Memory B cell (primary cell): ENCODE data around the gene RIPK1.
A peak's percentile ranks its signal among the peaks of the same experiment; 100 is the strongest.

Experiments used
- ATAC-seq: fragments of 150-1000 bp; cut with Tn5 transposase; 2 replicates; pipeline ENCODE4 v1.10.0; 2021; ENCODE audit warnings: low read depth, mild to moderate bottlenecking, moderate library complexity
- DNase-seq, 2 donors: peaks; one replicate each; pipeline ENCODE4 v3.0.0; 2022; ENCODE audit warnings: low spot score in 2 of 2
- H3K27ac Mint-ChIP-seq: one replicate; pipeline ENCODE4 v1.8.0; 2022; ENCODE audit warnings: mild to moderate bottlenecking, moderate library complexity, mixed read lengths
- H3K27me3 Mint-ChIP-seq: one replicate; pipeline ENCODE4 v1.8.0; 2022; ENCODE audit warnings: mixed read lengths
- H3K36me3 Mint-ChIP-seq: one replicate; pipeline ENCODE4 v1.8.0; 2022; ENCODE audit warnings: mild to moderate bottlenecking, mixed read lengths
- H3K4me1 Mint-ChIP-seq: one replicate; pipeline ENCODE4 v1.8.0; 2022; ENCODE audit warnings: mixed read lengths
- H3K4me3 Mint-ChIP-seq: one replicate; pipeline ENCODE4 v1.8.0; 2022; ENCODE audit warnings: mild to moderate bottlenecking, moderate library complexity, mixed read lengths
- H3K9me3 Mint-ChIP-seq: one replicate; pipeline ENCODE4 v1.8.0; 2022; ENCODE audit warnings: mixed read lengths

The RIPK1 gene

GRCh38 chr6:3081960-3082359, 13.7 kb downstream of the RIPK1 start:
- DNase-seq (no peak), ATAC-seq (no peak)
- Mint-ChIP-seq H3K4me1 (peaks cover 10% of the 10 kb centered on the region), H3K27me3 (no peaks in the 10 kb centered on the region), H3K36me3 (peaks cover 58% of the 10 kb centered on the region), H3K27ac (no peak overlapping the region), H3K4me3 (no peak overlapping the region), H3K9me3 (peaks cover 5% of the 10 kb centered on the region)

- peaks cover 54% of the 10 kb centered on the region for H3K36me3 Mint-ChIP-seq
- DNase-seq (no peak), ATAC-seq (no peak)
- H3K9me3 Mint-ChIP-seq: peaks cover 5% of the 10 kb centered on the region
- H3K4me1 Mint-ChIP-seq: peaks cover 3% of the 10 kb centered on the region
- H3K27ac Mint-ChIP-seq: no peak overlapping the region
- no peaks in the 10 kb centered on the region for H3K27me3 Mint-ChIP-seq
- H3K4me3 Mint-ChIP-seq: no peak overlapping the region
These were observed 16.8 kb downstream of the RIPK1 start for GRCh38 chr6:3085074-3085473.

- no peaks in the 10 kb centered on the region for H3K27me3 Mint-ChIP-seq
- H3K4me1 Mint-ChIP-seq: peaks cover 3% of the 10 kb centered on the region
- DNase-seq (no peak), ATAC-seq (no peak)
- H3K36me3 Mint-ChIP-seq: peaks cover 53% of the 10 kb centered on the region
- no peak overlapping the region for H3K4me3 Mint-ChIP-seq
- peaks cover 6% of the 10 kb centered on the region for H3K9me3 Mint-ChIP-seq
- H3K27ac Mint-ChIP-seq: no peak overlapping the region
These were observed 18.1 kb downstream of the RIPK1 start for GRCh38 chr6:3086282-3086946.

GRCh38 chr6:3088446-3088845, 20.2 kb downstream of the RIPK1 start:
- DNase-seq (no peak), ATAC-seq (no peak)
- Mint-ChIP-seq H3K4me1 (no peaks in the 10 kb centered on the region), H3K36me3 (peaks cover 38% of the 10 kb centered on the region), H3K9me3 (peaks cover 6% of the 10 kb centered on the region), H3K27ac (no peak overlapping the region), H3K4me3 (no peak overlapping the region), H3K27me3 (no peaks in the 10 kb centered on the region)

GRCh38 chr6:3088968-3089367, 20.7 kb downstream of the RIPK1 start:
- peaks cover 34% of the 10 kb centered on the region for H3K36me3 Mint-ChIP-seq
- DNase-seq (no peak), ATAC-seq (no peak)
- H3K27ac Mint-ChIP-seq: no peak overlapping the region
- H3K9me3 Mint-ChIP-seq: peaks cover 6% of the 10 kb centered on the region
- no peaks in the 10 kb centered on the region for H3K4me1 Mint-ChIP-seq
- no peak overlapping the region for H3K4me3 Mint-ChIP-seq
- no peaks in the 10 kb centered on the region for H3K27me3 Mint-ChIP-seq

- no peaks in the 10 kb centered on the region for H3K27me3 Mint-ChIP-seq
- peaks cover 6% of the 10 kb centered on the region for H3K9me3 Mint-ChIP-seq
- H3K27ac Mint-ChIP-seq: no peak overlapping the region
These were observed 21.7 kb downstream of the RIPK1 start for GRCh38 chr6:3090013-3090412.

GRCh38 chr6:3094815-3095214, 26.5 kb downstream of the RIPK1 start:
- Mint-ChIP-seq H3K27ac (no peak overlapping the region), H3K27me3 (no peaks in the 10 kb centered on the region), H3K9me3 (peaks cover 2% of the 10 kb centered on the region), H3K36me3 (peaks cover 21% of the 10 kb centered on the region), H3K4me3 (no peak overlapping the region), H3K4me1 (no peaks in the 10 kb centered on the region)
- ATAC-seq: no peak
- DNase-seq: no peak

More at GRCh38 chr6:3090013-3090412, 21.7 kb downstream of the RIPK1 start:
- no peak overlapping the region for H3K4me3 Mint-ChIP-seq
- DNase-seq: no peak
- peaks cover 34% of the 10 kb centered on the region for H3K36me3 Mint-ChIP-seq
- no peaks in the 10 kb centered on the region for H3K4me1 Mint-ChIP-seq
- ATAC-seq: no peak

- no peak overlapping the region for H3K27ac Mint-ChIP-seq
- no peaks in the 10 kb centered on the region for H3K4me1 Mint-ChIP-seq
- H3K9me3 Mint-ChIP-seq: no peaks in the 10 kb centered on the region
- H3K36me3 Mint-ChIP-seq: peaks cover 27% of the 10 kb centered on the region
- H3K27me3 Mint-ChIP-seq: no peaks in the 10 kb centered on the region
- DNase-seq: no peak
- H3K4me3 Mint-ChIP-seq: no peak overlapping the region
- no peak for ATAC-seq
These were observed 34.6 kb downstream of the RIPK1 start for GRCh38 chr6:3102875-3103274.

GRCh38 chr6:3108746-3109414, 40.6 kb downstream of the RIPK1 start:
- no peak overlapping the region for H3K4me3 Mint-ChIP-seq
- no peaks in the 10 kb centered on the region for H3K4me1 Mint-ChIP-seq
- H3K9me3 Mint-ChIP-seq: no peaks in the 10 kb centered on the region
- H3K36me3 Mint-ChIP-seq: peaks cover 38% of the 10 kb centered on the region
- H3K27ac Mint-ChIP-seq: no peak overlapping the region
- DNase-seq: no peak
- no peak for ATAC-seq
- H3K27me3 Mint-ChIP-seq: no peaks in the 10 kb centered on the region

GRCh38 chr6:3109761-3110160, 41.5 kb downstream of the RIPK1 start:
- H3K27me3 Mint-ChIP-seq: no peaks in the 10 kb centered on the region
- no peak for DNase-seq
- ATAC-seq: no peak
- peaks cover 31% of the 10 kb centered on the region for H3K36me3 Mint-ChIP-seq
- H3K4me3 Mint-ChIP-seq: no peak overlapping the region
- H3K27ac Mint-ChIP-seq: no peak overlapping the region
- H3K4me1 Mint-ChIP-seq: no peaks in the 10 kb centered on the region
- no peaks in the 10 kb centered on the region for H3K9me3 Mint-ChIP-seq

GRCh38 chr6:3114377-3114776, 46.1 kb downstream of the RIPK1 start:
- no peaks in the 10 kb centered on the region for H3K9me3 Mint-ChIP-seq
- ATAC-seq (no peak), DNase-seq (no peak)
- no peak overlapping the region for H3K4me3 Mint-ChIP-seq
- peaks cover 12% of the 10 kb centered on the region for H3K4me1 Mint-ChIP-seq
- H3K27me3 Mint-ChIP-seq: no peaks in the 10 kb centered on the region
- peaks cover 11% of the 10 kb centered on the region for H3K36me3 Mint-ChIP-seq
- no peak overlapping the region for H3K27ac Mint-ChIP-seq

GRCh38 chr6:3117912-3118352, 49.6 kb downstream of the RIPK1 start:
- Mint-ChIP-seq H3K36me3 (peaks cover 3% of the 10 kb centered on the region), H3K9me3 (no peaks in the 10 kb centered on the region), H3K27ac (peak overlapping the region; percentile 99), H3K4me1 (peaks cover 14% of the 10 kb centered on the region), H3K4me3 (peak overlapping the region; percentile 97), H3K27me3 (no peaks in the 10 kb centered on the region)
- ATAC-seq (peak; percentile 67), DNase-seq (no peak)

GRCh38 chr6:3118353-3119039, 50.2 kb downstream of the RIPK1 start, which contains the start of gene BPHL:
Gene BPHL (plus strand): TSS chr6:3118711. CDS start chr6:3118741, 30 bp downstream.
- ATAC-seq (peak; percentile 87), DNase-seq (peak; percentile 100)
- peak within 1 kb of the TSS; percentile 99 for H3K27ac Mint-ChIP-seq
- peak within 1 kb of the TSS; percentile 97 for H3K4me3 Mint-ChIP-seq
- peaks cover 14% of the 10 kb centered on the region for H3K4me1 Mint-ChIP-seq
- H3K36me3 Mint-ChIP-seq: peaks cover 1% of the 10 kb centered on the region
- H3K9me3 Mint-ChIP-seq: no peaks in the 10 kb centered on the region
- H3K27me3 Mint-ChIP-seq: no peaks in the 10 kb centered on the region

GRCh38 chr6:3119040-3119723, 50.9 kb downstream of the RIPK1 start:
- Mint-ChIP-seq H3K9me3 (no peaks in the 10 kb centered on the region), H3K27me3 (no peaks in the 10 kb centered on the region), H3K4me3 (peak overlapping the region; percentile 97), H3K4me1 (peaks cover 14% of the 10 kb centered on the region), H3K27ac (peak overlapping the region; percentile 99), H3K36me3 (no peaks in the 10 kb centered on the region)
- peak in 1 of 2 donors; percentile 9 for DNase-seq
- peak; percentile 14 for ATAC-seq
